ENCODE measurements around the gene COG2. TPM values are rescaled to one million over a fixed set of nuclear protein-coding genes. Genes with fewer than 3 reads are reported as not detected.

Gene COG2
- total RNA-seq, 1 donor from 2014 or later = 24.3 TPM

GRCh38 chr1:230611128-230611877 is 31.0 kb upstream of the COG2 start:
- no peaks in the 10 kb centered on the region for H3K36me3 Mint-ChIP-seq (ENCODE audit: low read depth, unreplicated experiment)
- no peak overlapping the region for H3K27ac Mint-ChIP-seq (ENCODE audit: unreplicated experiment)
- no peaks in the 10 kb centered on the region for H3K9me3 Mint-ChIP-seq (ENCODE audit: unreplicated experiment)
- H3K27me3 Mint-ChIP-seq (ENCODE audit: unreplicated experiment) = no peaks in the 10 kb centered on the region
- peaks cover 6% of the 10 kb centered on the region for H3K4me1 Mint-ChIP-seq (ENCODE audit: unreplicated experiment)
- no peak for TF ChIP-seq CTCF (IDR thresholded peaks at IDR 0.05; ENCODE audit: unreplicated experiment)
- no peak overlapping the region for H3K4me3 Mint-ChIP-seq (ENCODE audit: unreplicated experiment)
- DNase-seq (ENCODE audit: low spot score) = no peak

- Mint-ChIP-seq H3K36me3 (ENCODE audit: low read depth, unreplicated experiment) (no peaks in the 10 kb centered on the region), H3K27ac (ENCODE audit: unreplicated experiment) (no peak overlapping the region), H3K27me3 (ENCODE audit: unreplicated experiment) (no peaks in the 10 kb centered on the region), H3K4me3 (ENCODE audit: unreplicated experiment) (no peak overlapping the region), H3K9me3 (ENCODE audit: unreplicated experiment) (no peaks in the 10 kb centered on the region), H3K4me1 (ENCODE audit: unreplicated experiment) (peaks cover 6% of the 10 kb centered on the region)
- no peak for DNase-seq (ENCODE audit: low spot score)
- TF ChIP-seq CTCF (IDR thresholded peaks at IDR 0.05; ENCODE audit: unreplicated experiment) = no peak
Measured at GRCh38 chr1:230611878-230612235, 30.4 kb upstream of the COG2 start.

- DNase-seq (ENCODE audit: low spot score) = no peak
- H3K4me3 Mint-ChIP-seq (ENCODE audit: unreplicated experiment) = no peak overlapping the region
- H3K27ac Mint-ChIP-seq (ENCODE audit: unreplicated experiment) = no peak overlapping the region
- H3K36me3 Mint-ChIP-seq (ENCODE audit: low read depth, unreplicated experiment) = no peaks in the 10 kb centered on the region
- TF ChIP-seq CTCF (IDR thresholded peaks at IDR 0.05; ENCODE audit: unreplicated experiment) = no peak
- peaks cover 6% of the 10 kb centered on the region for H3K4me1 Mint-ChIP-seq (ENCODE audit: unreplicated experiment)
- H3K9me3 Mint-ChIP-seq (ENCODE audit: unreplicated experiment) = no peaks in the 10 kb centered on the region
- H3K27me3 Mint-ChIP-seq (ENCODE audit: unreplicated experiment) = no peaks in the 10 kb centered on the region
Measured at GRCh38 chr1:230612651-230613050, 29.6 kb upstream of the COG2 start.

GRCh38 chr1:230614121-230614520 is 28.2 kb upstream of the COG2 start:
- DNase-seq (ENCODE audit: low spot score) = no peak
- Mint-ChIP-seq H3K36me3 (ENCODE audit: low read depth, unreplicated experiment) (no peaks in the 10 kb centered on the region), H3K27ac (ENCODE audit: unreplicated experiment) (no peak overlapping the region), H3K9me3 (ENCODE audit: unreplicated experiment) (no peaks in the 10 kb centered on the region), H3K4me3 (ENCODE audit: unreplicated experiment) (no peak overlapping the region), H3K4me1 (ENCODE audit: unreplicated experiment) (peaks cover 6% of the 10 kb centered on the region), H3K27me3 (ENCODE audit: unreplicated experiment) (no peaks in the 10 kb centered on the region)
- no peak for TF ChIP-seq CTCF (IDR thresholded peaks at IDR 0.05; ENCODE audit: unreplicated experiment)

GRCh38 chr1:230618537-230618936 is 23.7 kb upstream of the COG2 start:
- no peaks in the 10 kb centered on the region for H3K9me3 Mint-ChIP-seq (ENCODE audit: unreplicated experiment)
- no peaks in the 10 kb centered on the region for H3K27me3 Mint-ChIP-seq (ENCODE audit: unreplicated experiment)
- no peak for TF ChIP-seq CTCF (IDR thresholded peaks at IDR 0.05; ENCODE audit: unreplicated experiment)
- peaks cover 4% of the 10 kb centered on the region for H3K4me1 Mint-ChIP-seq (ENCODE audit: unreplicated experiment)
- no peak overlapping the region for H3K4me3 Mint-ChIP-seq (ENCODE audit: unreplicated experiment)
- no peaks in the 10 kb centered on the region for H3K36me3 Mint-ChIP-seq (ENCODE audit: low read depth, unreplicated experiment)
- DNase-seq (ENCODE audit: low spot score) = no peak
- no peak overlapping the region for H3K27ac Mint-ChIP-seq (ENCODE audit: unreplicated experiment)

Data from endothelial cell (in vitro differentiated cells).